GM12801 (cell line): ENCODE results near the gene CFL1.

Experiments used
- TF ChIP-seq, protein P1 (sequence below): IDR thresholded peaks from one replicate; pipeline ENCODE4 v1.5.1; 2011; ENCODE audit warnings: control low read depth; ENCODE audit not compliant: insufficient read length; ENCODE audit errors: extremely low read depth

CFL1 gene

DNA sequence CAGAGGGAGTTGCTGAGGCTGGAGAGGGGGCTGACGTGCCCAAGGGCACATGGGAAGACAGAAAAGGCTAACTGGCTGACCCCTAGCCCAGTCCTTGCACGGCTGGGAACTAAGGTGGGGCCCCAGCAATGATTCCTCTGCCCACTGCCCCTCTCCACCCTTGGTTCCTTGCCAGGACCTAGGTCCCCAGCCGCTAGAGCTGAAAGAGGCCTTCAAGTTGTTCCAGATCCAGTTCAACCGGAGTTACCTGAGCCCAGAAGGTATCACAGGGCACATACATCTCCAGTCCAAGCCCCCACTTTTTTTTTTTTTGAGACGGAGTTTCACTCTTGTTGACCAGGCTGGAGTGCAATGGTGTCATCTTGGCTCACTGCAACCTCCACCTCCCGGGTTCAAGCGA, 22.0 kb upstream of the CFL1 start:
- TF ChIP-seq, protein P1, sequence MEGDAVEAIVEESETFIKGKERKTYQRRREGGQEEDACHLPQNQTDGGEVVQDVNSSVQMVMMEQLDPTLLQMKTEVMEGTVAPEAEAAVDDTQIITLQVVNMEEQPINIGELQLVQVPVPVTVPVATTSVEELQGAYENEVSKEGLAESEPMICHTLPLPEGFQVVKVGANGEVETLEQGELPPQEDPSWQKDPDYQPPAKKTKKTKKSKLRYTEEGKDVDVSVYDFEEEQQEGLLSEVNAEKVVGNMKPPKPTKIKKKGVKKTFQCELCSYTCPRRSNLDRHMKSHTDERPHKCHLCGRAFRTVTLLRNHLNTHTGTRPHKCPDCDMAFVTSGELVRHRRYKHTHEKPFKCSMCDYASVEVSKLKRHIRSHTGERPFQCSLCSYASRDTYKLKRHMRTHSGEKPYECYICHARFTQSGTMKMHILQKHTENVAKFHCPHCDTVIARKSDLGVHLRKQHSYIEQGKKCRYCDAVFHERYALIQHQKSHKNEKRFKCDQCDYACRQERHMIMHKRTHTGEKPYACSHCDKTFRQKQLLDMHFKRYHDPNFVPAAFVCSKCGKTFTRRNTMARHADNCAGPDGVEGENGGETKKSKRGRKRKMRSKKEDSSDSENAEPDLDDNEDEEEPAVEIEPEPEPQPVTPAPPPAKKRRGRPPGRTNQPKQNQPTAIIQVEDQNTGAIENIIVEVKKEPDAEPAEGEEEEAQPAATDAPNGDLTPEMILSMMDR = no peak

DNA sequence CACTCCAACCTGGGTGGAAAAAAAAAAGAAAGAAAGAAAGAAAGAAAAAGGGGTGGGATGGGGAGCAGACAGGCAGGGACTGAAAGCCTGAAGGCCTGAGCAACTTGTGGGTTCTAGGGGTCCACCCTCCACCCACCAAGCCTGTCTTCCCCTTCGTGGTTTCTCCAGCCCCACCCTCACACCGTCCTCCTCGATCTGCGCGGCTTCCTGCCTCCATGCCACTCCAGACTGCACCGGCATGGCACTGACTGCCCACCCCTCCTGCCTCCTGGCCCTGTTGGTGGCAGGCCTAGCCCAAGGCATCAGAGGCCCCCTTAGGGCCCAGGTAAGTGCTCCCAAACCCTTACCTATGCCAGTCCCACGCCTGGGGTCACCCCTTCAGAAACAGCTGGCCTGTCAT, 21.6 kb upstream of the CFL1 start, which contains the start of gene CTSW:
TSS of gene CTSW (plus strand) at position 221 of the 400 bp plus-strand sequence. CDS start at position 239, 18 bp downstream.
- TF ChIP-seq, protein P1 = no peak

DNA sequence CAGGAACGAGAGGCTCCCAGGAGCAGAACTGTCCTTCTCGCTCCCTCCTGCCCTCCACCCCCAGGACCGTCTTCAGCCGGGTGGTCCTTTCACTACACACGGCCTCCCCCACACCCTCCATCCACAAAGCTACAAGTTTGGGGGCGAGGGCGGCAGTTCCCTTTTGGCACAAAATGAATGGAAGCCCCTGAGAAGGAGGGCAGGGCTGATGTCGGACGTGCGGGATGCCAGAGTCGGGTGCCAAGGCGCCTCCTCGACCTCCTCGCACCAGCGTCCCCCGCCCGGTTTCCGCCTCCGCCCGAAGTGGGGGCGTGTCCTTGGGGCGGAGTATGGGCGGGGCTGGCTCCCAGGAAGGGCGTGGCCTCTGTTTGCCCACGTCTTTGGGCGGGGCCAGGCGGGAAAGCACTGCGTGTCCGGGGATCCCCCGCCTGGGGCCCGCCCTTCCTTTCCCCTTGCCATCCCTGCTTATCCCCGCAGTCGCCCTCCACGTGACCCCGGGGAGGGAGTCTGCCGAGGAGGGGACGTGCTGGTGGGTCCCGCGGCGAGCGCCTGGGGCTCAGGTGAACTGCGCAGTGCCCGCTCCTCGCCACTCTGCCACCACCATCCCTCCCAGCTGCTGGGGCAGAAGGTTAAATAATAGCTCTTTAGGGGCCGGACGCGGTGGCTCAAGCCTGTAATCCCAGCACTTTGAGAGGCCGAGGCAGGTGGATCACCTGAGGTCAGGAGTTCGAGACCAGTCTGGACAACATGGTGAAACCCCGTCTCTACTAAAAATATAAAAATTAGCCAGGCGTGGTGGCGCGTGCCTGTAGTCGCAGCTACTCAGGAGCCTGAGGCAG, 15.6 kb upstream of the CFL1 start:
- TF ChIP-seq, protein P1 = no peak

DNA sequence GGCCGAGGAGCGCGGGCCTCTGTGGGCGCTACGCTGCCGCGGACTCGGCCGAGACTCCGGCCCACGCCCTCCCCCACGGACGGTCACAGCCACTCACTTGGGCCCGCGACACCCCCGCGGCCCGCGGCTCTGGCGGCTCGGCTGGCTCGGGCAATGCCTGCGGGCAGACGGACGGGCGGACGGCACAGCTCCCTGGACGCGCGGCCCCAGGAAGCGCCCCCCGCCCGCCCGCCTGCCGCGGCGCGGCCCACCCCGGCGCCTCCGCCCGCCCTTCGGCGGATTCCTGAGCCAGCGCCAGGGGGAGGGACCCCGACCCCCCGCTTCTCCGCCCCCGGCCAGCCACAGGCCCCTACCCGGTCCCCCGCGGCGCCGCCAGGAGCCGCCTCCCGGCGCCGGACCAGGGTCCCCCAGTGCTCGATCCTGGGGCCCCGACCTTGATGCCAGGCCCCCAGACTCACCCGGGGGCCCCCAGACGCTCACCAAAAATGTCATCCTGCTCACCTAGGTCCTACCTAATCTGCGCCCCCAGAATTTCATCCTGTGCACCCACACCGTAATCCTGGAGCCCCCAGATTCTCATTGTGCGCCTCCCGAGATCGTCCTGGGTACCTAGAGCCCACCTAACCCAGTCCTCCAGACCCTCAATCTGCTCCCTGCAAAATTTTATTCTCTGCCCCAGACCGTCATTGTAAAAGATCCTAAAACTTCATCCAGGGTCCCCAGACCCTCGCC, 14.8 kb upstream of the CFL1 start, which contains the start of gene EFEMP2:
TSS of gene EFEMP2 (minus strand) at position 215 of the 732 bp plus-strand sequence. CDS start 446 bp downstream, outside the sequence.
- TF ChIP-seq, protein P1 = no peak

DNA sequence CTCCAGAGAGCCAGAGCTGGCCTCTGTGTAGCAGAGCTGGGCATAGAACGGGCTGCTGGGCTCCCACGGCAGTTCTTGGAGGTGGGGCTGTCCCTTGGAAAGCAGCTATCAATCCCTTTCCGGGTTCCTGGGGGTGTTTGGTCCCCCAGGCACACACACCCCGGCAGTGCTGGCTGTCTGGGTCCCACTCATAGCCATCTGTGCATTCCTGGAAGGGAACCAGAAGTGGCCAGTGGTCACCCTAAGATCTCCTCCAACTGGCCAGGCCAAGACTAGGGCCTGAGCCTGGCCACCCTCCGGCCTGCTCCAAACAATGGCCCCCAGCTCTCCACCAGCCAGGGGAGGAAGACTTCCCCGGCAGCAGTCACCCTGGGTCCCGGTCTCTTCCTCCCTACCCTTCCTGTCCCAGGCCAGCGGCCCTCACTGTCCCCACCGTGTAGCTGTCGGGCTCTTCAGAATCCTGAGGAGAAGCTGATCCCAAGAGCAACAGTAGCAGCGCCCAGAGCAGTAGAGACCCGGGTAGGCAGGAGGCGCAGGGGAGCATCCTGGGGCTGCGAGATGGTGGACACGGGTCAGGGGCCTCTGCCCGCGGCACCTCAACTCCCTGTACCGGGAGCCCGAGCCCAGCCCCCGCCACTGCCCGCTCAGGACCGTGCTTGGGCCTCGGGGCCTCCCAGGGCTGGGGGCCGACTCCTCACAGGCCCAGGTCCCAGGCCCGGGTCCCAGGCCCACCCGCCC, 14.0 kb upstream of the CFL1 start:
- TF ChIP-seq, protein P1 = no peak

DNA sequence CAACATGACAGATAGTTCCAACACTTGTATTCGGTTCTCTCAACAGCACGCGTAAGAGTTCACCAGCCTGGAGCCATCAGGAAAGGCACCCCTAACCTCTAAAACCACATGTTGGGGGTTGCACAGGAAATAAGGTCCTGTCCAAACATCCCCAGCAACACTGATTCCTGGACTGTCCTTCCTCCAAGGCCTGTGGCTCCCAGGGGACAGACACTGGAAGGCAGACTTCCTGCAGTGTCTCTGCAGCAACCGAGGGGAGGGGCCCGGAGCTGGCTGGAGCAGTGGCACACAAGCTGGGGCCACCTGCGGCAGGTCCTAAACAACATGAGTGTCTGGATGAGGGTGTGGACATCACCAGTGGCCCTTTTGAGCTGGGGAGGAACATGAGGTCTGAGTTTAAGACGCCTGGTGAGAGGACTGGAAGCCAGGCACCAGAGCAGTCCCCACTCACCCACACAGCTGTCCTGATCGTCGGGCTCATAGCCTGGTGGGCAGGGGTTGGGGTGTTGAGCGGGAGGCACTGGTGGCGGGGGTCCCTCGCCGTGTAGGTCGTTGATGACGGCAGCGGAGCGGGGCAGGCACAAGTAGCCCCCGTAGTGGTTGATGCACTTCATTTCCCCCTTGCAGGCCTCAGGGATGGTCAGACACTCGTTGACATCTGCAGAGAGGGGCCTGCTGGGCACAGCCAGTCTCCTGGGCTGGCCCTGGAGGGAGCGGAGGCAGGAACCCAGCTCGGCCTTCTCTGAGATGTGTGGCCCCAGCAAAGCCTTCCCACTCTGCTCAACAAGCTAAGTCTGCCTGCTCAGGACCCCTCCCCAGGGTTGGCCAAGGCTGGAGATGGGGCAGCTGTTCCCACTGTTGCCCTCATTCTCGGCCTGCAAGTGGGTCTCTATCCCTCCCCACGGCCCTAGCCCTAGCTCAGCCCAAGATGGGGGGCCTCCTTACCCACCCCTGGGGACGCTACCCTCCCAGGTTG, 13.0 kb upstream of the CFL1 start:
- TF ChIP-seq, protein P1 = no peak
